H1 (cell line): ENCODE measurements around the gene PRR14L. TPM values are rescaled to one million over a fixed set of nuclear protein-coding genes. Genes with fewer than 3 reads are reported as not detected.

ENCODE experiments used
- CTCF ChIA-PET: fragments of 300-600 bp; sonication (Branson Sonifier 250); formaldehyde crosslinking; loops from one replicate; lab custom pipeline; 2021; ENCODE audit not compliant: partially characterized antibody; lab: Charles Lee
- POLR2A ChIA-PET: fragments of 300-600 bp; sonication (Branson Sonifier 250); formaldehyde crosslinking; loops from one replicate; lab custom pipeline; 2021; ENCODE audit warnings: inconsistent platforms; ENCODE audit not compliant: partially characterized antibody; lab: Charles Lee
- DNase-seq, 2 experiments: peaks; one replicate each; pipeline versions ENCODE4 v3.0.0 to v3.0.0-alpha.2; 2010 to 2022; ENCODE audit warnings: low spot score in 2 of 2, low read depth in 1 of 2, mixed read lengths in 1 of 2
- FAIRE-seq: peaks from 2 replicates; lab custom pipeline; 2011; peaks lifted over from hg19 to GRCh38; lab: Jason Lieb, UNC
- H2AFZ ChIP-seq: 2 replicates; pipeline ENCODE4 v1.8.1; 2012; ENCODE audit warnings: low read length, inconsistent platforms
- H2AK5ac ChIP-seq: 2 replicates; pipeline ENCODE4 v1.6.1; 2013; ENCODE audit warnings: low read depth, low read length
- H2BK120ac ChIP-seq: replicated peaks from 2 replicates; pipeline ENCODE3; 2013; ENCODE audit warnings: low read depth, low read length, inconsistent platforms
- H2BK12ac ChIP-seq: 2 replicates; pipeline ENCODE4 v1.6.1; 2013; ENCODE audit warnings: low read depth, low read length
- H2BK15ac ChIP-seq: 2 replicates; pipeline ENCODE4 v1.6.1; 2013; ENCODE audit warnings: low read length
- H2BK20ac ChIP-seq: 2 replicates; pipeline ENCODE4 v1.6.1; 2013; ENCODE audit warnings: low read length
- H2BK5ac ChIP-seq: 2 replicates; pipeline ENCODE4 v1.6.1; 2013; ENCODE audit warnings: low read depth, low read length
- H3K14ac ChIP-seq: 2 replicates; pipeline ENCODE4 v1.6.1; 2013; ENCODE audit warnings: inconsistent platforms; ENCODE audit not compliant: insufficient read length
- H3K18ac ChIP-seq: 2 replicates; pipeline ENCODE4 v1.6.1; 2013; ENCODE audit warnings: low read length; ENCODE audit errors: extremely low read depth
- H3K23ac ChIP-seq: 2 replicates; pipeline ENCODE4 v1.6.1; 2013; ENCODE audit warnings: inconsistent platforms; ENCODE audit not compliant: insufficient read length
- H3K23me2 ChIP-seq: 2 replicates; pipeline ENCODE4 v1.6.1; 2013; ENCODE audit warnings: low read depth, low read length
- H3K27ac ChIP-seq: 2 replicates; pipeline ENCODE4 v1.6.1; 2011; ENCODE audit warnings: low read depth, low read length, inconsistent platforms
- H3K27me3 ChIP-seq, 4 experiments: replicated peaks in 1 of 4; 1 replicate in 1 of 4; 2 replicates in 3 of 4; pipeline versions ENCODE4 v1.6.1 to v1.8.1; 2011 to 2013; ENCODE audit warnings: low read length in 3 of 4, mild to moderate bottlenecking in 3 of 4, inconsistent platforms in 2 of 4, mixed read lengths in 2 of 4, moderate library complexity in 1 of 4; ENCODE audit not compliant: control insufficient read depth in 3 of 4, insufficient read depth in 3 of 4; ENCODE audit errors: extremely low read depth in 1 of 4
- H3K36me3 ChIP-seq, 4 experiments: 2 replicates each; pipeline versions ENCODE4 v1.6.1 to v1.8.1; 2011 to 2013; ENCODE audit warnings: mild to moderate bottlenecking in 4 of 4, low read length in 3 of 4, moderate library complexity in 2 of 4, control low read depth in 1 of 4, inconsistent platforms in 1 of 4; ENCODE audit not compliant: insufficient read depth in 4 of 4, control insufficient read depth in 2 of 4
- H3K4ac ChIP-seq: replicated peaks from 2 replicates; pipeline ENCODE3; 2013; ENCODE audit warnings: low read length, low read depth, mixed read lengths, inconsistent platforms; ENCODE audit not compliant: insufficient read length
- H3K4me1 ChIP-seq, 4 experiments: replicated peaks in 1 of 4; 1 replicate in 1 of 4; 2 replicates in 3 of 4; pipeline versions ENCODE4 v1.6.1 to v1.8.1; 2011 to 2013; ENCODE audit warnings: low read length in 3 of 4, inconsistent platforms in 2 of 4, mixed read lengths in 1 of 4; ENCODE audit not compliant: insufficient read depth in 4 of 4, control insufficient read depth in 3 of 4
- H3K4me2 ChIP-seq, 2 experiments: 2 replicates each; pipeline versions ENCODE4 v1.6.1 to v1.8.1; 2011 to 2013; ENCODE audit warnings: low read depth in 2 of 2, low read length in 2 of 2, control low read depth in 1 of 2, inconsistent platforms in 1 of 2, mild to moderate bottlenecking in 1 of 2; ENCODE audit not compliant: insufficient read depth in 1 of 2
- H3K4me3 ChIP-seq, 4 experiments: fragments of 200-600, 300-600 bp in 1 of 4; sonication (generic), shearing (Covaris generic), sonication (Bioruptor Twin) in 1 of 4; 2 replicates each; pipeline versions ENCODE4 v1.5.1 to v1.8.1; 2011 to 2016; ENCODE audit warnings: low read length in 4 of 4, low read depth in 3 of 4, control low read depth in 2 of 4, inconsistent platforms in 2 of 4, mild to moderate bottlenecking in 2 of 4, mixed read lengths in 1 of 4, moderate library complexity in 1 of 4; ENCODE audit not compliant: insufficient read depth in 2 of 4; ENCODE audit errors: extremely low read depth in 1 of 4
- H3K56ac ChIP-seq: replicated peaks from 2 replicates; pipeline ENCODE3; 2013; ENCODE audit warnings: low read depth, mild to moderate bottlenecking, mixed read lengths, low read length, inconsistent platforms; ENCODE audit not compliant: insufficient read length
- H3K79me1 ChIP-seq: 2 replicates; pipeline ENCODE4 v1.6.1; 2013; ENCODE audit warnings: low read depth, low read length, control low read depth
- H3K79me2 ChIP-seq, 2 experiments: 2 replicates each; pipeline versions ENCODE4 v1.6.1 to v1.8.1; 2012 to 2013; ENCODE audit warnings: low read length in 2 of 2, mild to moderate bottlenecking in 2 of 2, inconsistent platforms in 1 of 2; ENCODE audit not compliant: insufficient read depth in 2 of 2, control insufficient read depth in 1 of 2
- H3K9ac ChIP-seq, 4 experiments: replicated peaks in 1 of 4; 1 replicate in 1 of 4; 2 replicates in 3 of 4; pipeline versions ENCODE4 v1.6.1 to v1.8.1; 2011 to 2013; ENCODE audit warnings: low read depth in 3 of 4, low read length in 3 of 4, control low read depth in 2 of 4, mild to moderate bottlenecking in 2 of 4, moderate library complexity in 2 of 4, inconsistent platforms in 1 of 4; ENCODE audit errors: extremely low read depth in 1 of 4
- H3K9me3 ChIP-seq, 2 experiments: 2 replicates each; pipeline versions ENCODE4 v1.6.1 to v1.8.1; 2012 to 2013; ENCODE audit warnings: mild to moderate bottlenecking in 2 of 2, moderate library complexity in 2 of 2, control low read depth in 1 of 2, inconsistent platforms in 1 of 2, low read depth in 1 of 2, low read length in 1 of 2, mixed read lengths in 1 of 2; ENCODE audit not compliant: insufficient read depth in 2 of 2
- H4K20me1 ChIP-seq, 2 experiments: replicated peaks in 1 of 2; 2 replicates each; pipeline versions ENCODE3 to v1.8.1; 2011 to 2013; ENCODE audit warnings: inconsistent platforms in 2 of 2, low read length in 2 of 2, mild to moderate bottlenecking in 1 of 2; ENCODE audit not compliant: insufficient read depth in 2 of 2, control insufficient read depth in 1 of 2
- H4K5ac ChIP-seq: 2 replicates; pipeline ENCODE4 v1.6.1; 2013; ENCODE audit warnings: low read length, low read depth, mixed read lengths, inconsistent platforms; ENCODE audit not compliant: insufficient read length
- H4K8ac ChIP-seq: 2 replicates; pipeline ENCODE4 v1.8.0; 2013; ENCODE audit warnings: mild to moderate bottlenecking, moderate library complexity, low read length, inconsistent platforms; ENCODE audit not compliant: insufficient read depth; ENCODE audit errors: extremely low read depth
- H4K91ac ChIP-seq: replicated peaks from 2 replicates; pipeline ENCODE3; 2013; ENCODE audit warnings: low read length, mixed read lengths, inconsistent platforms; ENCODE audit not compliant: insufficient read length
- BACH1 ChIP-seq: IDR thresholded peaks from 2 replicates; pipeline ENCODE4 v1.6.1; 2012; ENCODE audit warnings: low read length, improper control_type of control experiment
- CEBPB ChIP-seq: IDR thresholded peaks from 2 replicates; pipeline ENCODE4 v1.6.1; 2012; ENCODE audit warnings: low read depth, low read length
- CTBP2 ChIP-seq: IDR thresholded peaks from 2 replicates; pipeline ENCODE4 v1.7.0; 2011; ENCODE audit warnings: borderline replicate concordance, mild to moderate bottlenecking, moderate library complexity, mixed read lengths, low read length; ENCODE audit not compliant: insufficient read depth, insufficient read length
- EZH2 ChIP-seq: fragments of 200-600 bp; sonication (generic); IDR thresholded peaks from 2 replicates; pipeline ENCODE4 v1.7.1; 2012; ENCODE audit warnings: low read depth, mild to moderate bottlenecking, moderate library complexity, low read length, inconsistent platforms; ENCODE audit not compliant: severe bottlenecking
- HDAC2 ChIP-seq, 2 experiments: fragments of 300-600 bp in 1 of 2; sonication (generic) in 1 of 2; IDR thresholded peaks; 2 replicates each; pipeline ENCODE4 v1.6.1; 2011 to 2012; ENCODE audit warnings: low read depth in 2 of 2, low read length in 2 of 2, mild to moderate bottlenecking in 2 of 2, moderate library complexity in 2 of 2, borderline replicate concordance in 1 of 2, inconsistent platforms in 1 of 2
- KDM1A ChIP-seq: fragments of 200-600, 300-600 bp; sonication (generic); IDR thresholded peaks from 2 replicates; pipeline ENCODE4 v1.7.1; 2016; ENCODE audit warnings: mild to moderate bottlenecking, low read length, borderline replicate concordance
- KDM4A ChIP-seq: IDR thresholded peaks from one replicate; pipeline ENCODE4 v1.7.1; 2012; ENCODE audit warnings: low read depth, mild to moderate bottlenecking, moderate library complexity, low read length, inconsistent platforms; ENCODE audit not compliant: severe bottlenecking
- POLR2A ChIP-seq, 2 experiments: IDR thresholded peaks; 1 replicate in 1 of 2; 2 replicates in 1 of 2; pipeline ENCODE4 v1.6.1; 2011; ENCODE audit warnings: low read depth in 2 of 2, low read length in 2 of 2, mild to moderate bottlenecking in 2 of 2; ENCODE audit errors: control extremely low read depth in 1 of 2
- SIN3A ChIP-seq, 2 experiments: IDR thresholded peaks in 1 of 2; conservative IDR thresholded peaks in 1 of 2; 2 replicates each; pipeline ENCODE4 v1.6.1; 2011 to 2012; ENCODE audit warnings: low read length in 2 of 2, improper control_type of control experiment in 1 of 2, low read depth in 1 of 2, mild to moderate bottlenecking in 1 of 2
- SUZ12 ChIP-seq: fragments of 200-600 bp; sonication (generic); IDR thresholded peaks from 2 replicates; pipeline ENCODE4 v1.6.1; 2012; ENCODE audit warnings: mild to moderate bottlenecking, inconsistent platforms, low read length, moderate library complexity, mixed read lengths
- ZNF274 ChIP-seq: IDR thresholded peaks from 2 replicates; pipeline ENCODE4 v1.7.0; 2012; ENCODE audit warnings: low read length, borderline replicate concordance; ENCODE audit errors: extremely low read depth
- WGBS, 2 experiments: shearing (Covaris generic) in 1 of 2; methylation state at CpG; one replicate each; pipeline versions ENCODE4 v1.1.6 to v1.1.7; 2013 to 2015; ENCODE audit warnings: low lambda C conversion rate in 2 of 2, mixed read lengths in 2 of 2, inconsistent platforms in 1 of 2, low coverage in 1 of 2, missing lambda C conversion rate in 1 of 2; ENCODE audit not compliant: insufficient replicate concordance in 2 of 2, insufficient coverage in 1 of 2, insufficient read length in 1 of 2; ENCODE audit errors: extremely low coverage in 1 of 2, missing lambda C conversion rate in 1 of 2; 5-methylcytosine and 5-hydroxymethylcytosine counted together
- polyA plus RNA-seq, 7 experiments: library from polyadenylated mRNA; depleted of rRNA in 3 of 7; stranded (reverse) in 5 of 7; unstranded in 2 of 7; fragments of >200 nt in 5 of 7; fragments of 200-250 nt in 2 of 7; gene quantifications; 1 replicate in 5 of 7; 2 replicates in 1 of 7; 4 replicates in 1 of 7; pipeline versions ENCODE4 v1.2.1 to v1.2.3, GENCODE V29; 2011 to 2013; ENCODE audit warnings: missing spikeins in 2 of 7, mixed read lengths in 2 of 7
- total RNA-seq: library from RNA; stranded (reverse); fragmentation: NEBNext Ultra II Directional; extraction: Animal tissue kit (Norgen Biotek cat#: 25700); gene quantifications from 2 replicates; pipeline ENCODE4 v1.2.1, GENCODE V29; 2021

The PRR14L gene
- total and polyA plus RNA-seq, 2 of the 8 experiments (the other 6 are each of a cell fraction or from before 2014, with no cell fraction given), result 26.5 to 98.6 TPM

GRCh38 chr22:31753005-31753633 lies 3.2 kb upstream of the PRR14L start:
- Histone ChIP-seq H3K4ac (peak overlapping the region; percentile 96), H3K4me1 (peaks cover 5 to 14% (median 11%) of the 10 kb centered on the region in 4 experiments), H3K79me2 (peaks cover 7 to 24% of the 10 kb centered on the region in 2 experiments), H3K9ac (peak overlapping the region in 3 of 4 experiments; percentile 70 to 96 (median 76); a peak in 6 of 7 replicates), H3K14ac (peak overlapping the region; percentile 78), H3K36me3 (peaks cover 0 to 1% (median 0%) of the 10 kb centered on the region in 4 experiments; a peak in 2 of 8 replicates), H3K56ac (peak overlapping the region; percentile 66), H2BK120ac (peak overlapping the region; percentile 77), H2BK15ac (no peak overlapping the region), H4K8ac (peak overlapping the region; percentile 87; the same call in 1 of the 2 replicates), H2BK20ac (no peak overlapping the region), H2AK5ac (0 out of 2 replicates have a peak overlapping the region, but pooled peaks have one; percentile 17), H3K27me3 (no peaks in the 10 kb centered on the region), H3K4me3 (peak overlapping the region; percentile 53 to 67 (median 58)), H3K27ac (peak overlapping the region; percentile 70), H3K9me3 (no peaks in the 10 kb centered on the region), H2BK12ac (peak overlapping the region; percentile 52; the same call in 1 of the 2 replicates), H3K23me2 (peaks cover 14% of the 10 kb centered on the region; the same call in 1 of the 2 replicates), H3K18ac (peak overlapping the region; percentile 97), H2BK5ac (peak overlapping the region; percentile 67), H2AFZ (no peak overlapping the region; the same call in 1 of the 2 replicates), H3K79me1 (peaks cover 5% of the 10 kb centered on the region), H3K4me2 (peak overlapping the region; percentile 85 to 95), H3K23ac (no peak overlapping the region), H4K5ac (peak overlapping the region; percentile 81), H4K91ac (peak overlapping the region; percentile 75), H4K20me1 (no peaks in the 10 kb centered on the region)
- peak in 1 of 2 experiments; percentile 76 for DNase-seq
- no peak for FAIRE-seq
- WGBS, 2 experiments, result 6% methylated on average over 20 of the region's 20 CpGs; no CpG with 5 or more reads in 1 of the 2 experiments
- ChIA-PET CTCF (interaction anchor here (4.1 kb wide), 1 partner anchor 218 kb away, joined by 13 read pairs; no protein-coding TSS in a partner anchor), POLR2A (interaction anchor here (0.7 to 3.0 kb wide), 16 partner anchors 10 to 407 kb away, joined by 3 to 11 read pairs (median 4); partner anchors contain the start of genes PATZ1 and PISD)
- TF ChIP-seq SUZ12 (no peak), CEBPB (no peak), KDM1A (no peak), HDAC2 (IDR thresholded peaks at IDR 0.05; ENCODE audit: borderline replicate concordance in 1 of 2, low read depth in 2 of 2, low read length in 2 of 2) (no peak), CTBP2 (no peak), KDM4A (no peak), ZNF274 (no peak), POLR2A (IDR thresholded peaks at IDR 0.05; ENCODE audit: control extremely low read depth in 1 of 2, low read depth in 2 of 2, low read length in 2 of 2) (peak in 1 of 2 experiments; percentile 42; a peak in 1 of 3 replicates), BACH1 (no peak), SIN3A (conservative IDR thresholded peaks at IDR 0.05 in 1 of 2, IDR thresholded peaks at IDR 0.05 in 1 of 2; ENCODE audit: low read depth in 1 of 2, low read length in 2 of 2) (no peak), EZH2 (no peak)
